Ishikawa (cell line): ENCODE measurements around the gene PTPRN2.

Source experiments
- CREB1 ChIP-seq: IDR thresholded peaks from 2 replicates; pipeline ENCODE4 v1.6.1; 2012; ENCODE audit warnings: low read depth
- EGR1 ChIP-seq: IDR thresholded peaks from 2 replicates; pipeline ENCODE4 v1.6.1; 2012
- RAD21 ChIP-seq: IDR thresholded peaks from 2 replicates; pipeline ENCODE4 v1.6.1; 2012; ENCODE audit warnings: low read depth
- REST ChIP-seq: IDR thresholded peaks from 2 replicates; pipeline ENCODE4 v1.6.1; 2012; ENCODE audit warnings: low read depth, mild to moderate bottlenecking

GRCh38 chr7:157589680-157590079 lies 997.9 kb downstream of the PTPRN2 start:
- TF ChIP-seq RAD21 (no peak), CREB1 (no peak), REST (no peak), EGR1 (no peak)
